ENCODE data around the gene ITFG1. TPM values are rescaled to one million over a fixed set of nuclear protein-coding genes. Genes with fewer than 3 reads are reported as not detected.
A peak's percentile ranks its signal among the peaks of the same experiment; 100 is the strongest.

ITFG1 gene
- total and polyA plus RNA-seq, 2 of the 8 experiments (the other 6 are each of a cell fraction or from before 2014, with no cell fraction given): 13.8 to 22.2 TPM

- no peak overlapping the region for H3K4me2 ChIP-seq (ENCODE audit: insufficient read depth in 1 of 2, low read depth in 2 of 2, low read length in 2 of 2)
- DNase-seq (ENCODE audit: low read depth in 1 of 2, low spot score in 2 of 2): no peak
- H3K9ac ChIP-seq (replicated peaks in 1 of 4; ENCODE audit: extremely low read depth in 1 of 4, low read depth in 3 of 4, low read length in 3 of 4): no peak overlapping the region
- no peak overlapping the region for H3K18ac ChIP-seq (ENCODE audit: extremely low read depth, low read length)
- no peak overlapping the region for H3K23ac ChIP-seq (ENCODE audit: insufficient read length)
- H2BK120ac ChIP-seq (replicated peaks; ENCODE audit: low read depth, low read length): no peak overlapping the region
- no peak overlapping the region for H2BK15ac ChIP-seq (ENCODE audit: low read length)
- H2BK12ac ChIP-seq (ENCODE audit: low read depth, low read length): no peak overlapping the region
- 88% methylated on average over 1 of the region's 1 CpG; no CpG with 5 or more reads in 1 of the 2 experiments for WGBS, 2 experiments (ENCODE audit: extremely low coverage in 1 of 2, insufficient coverage in 1 of 2, insufficient read length in 1 of 2, insufficient replicate concordance in 2 of 2, low coverage in 1 of 2, low lambda C conversion rate in 2 of 2, missing lambda C conversion rate in 1 of 2)
- no peaks in the 10 kb centered on the region for H3K79me2 ChIP-seq (ENCODE audit: control insufficient read depth in 1 of 2, insufficient read depth in 2 of 2, low read length in 2 of 2)
- H2BK5ac ChIP-seq (ENCODE audit: low read depth, low read length): no peak overlapping the region
- no peak overlapping the region for H4K5ac ChIP-seq (ENCODE audit: insufficient read length, low read depth, low read length)
- H2BK20ac ChIP-seq (ENCODE audit: low read length): no peak overlapping the region
- no peak overlapping the region for H3K27ac ChIP-seq (ENCODE audit: low read depth, low read length)
- no peak overlapping the region for H3K4me3 ChIP-seq (ENCODE audit: extremely low read depth in 1 of 4, insufficient read depth in 2 of 4, low read depth in 3 of 4, low read length in 4 of 4)
- TF ChIP-seq CBX8 (IDR thresholded peaks at IDR 0.05; ENCODE audit: borderline replicate concordance, low read depth, low read length) (no peak), SIN3A (conservative IDR thresholded peaks at IDR 0.05 in 1 of 2, IDR thresholded peaks at IDR 0.05 in 1 of 2; ENCODE audit: low read depth in 1 of 2, low read length in 2 of 2) (peak; percentile 65 to 71; a peak in 3 of 4 replicates)
- H3K9me3 ChIP-seq (ENCODE audit: insufficient read depth in 2 of 2, low read depth in 1 of 2, low read length in 1 of 2): no peaks in the 10 kb centered on the region
- H3K4ac ChIP-seq (replicated peaks; ENCODE audit: insufficient read length, low read depth, low read length): no peak overlapping the region
- H3K27me3 ChIP-seq (replicated peaks in 1 of 4; ENCODE audit: control insufficient read depth in 3 of 4, extremely low read depth in 1 of 4, insufficient read depth in 3 of 4, low read length in 3 of 4): no peaks in the 10 kb centered on the region
- H3K14ac ChIP-seq (ENCODE audit: insufficient read length): no peak overlapping the region
- no peaks in the 10 kb centered on the region for H4K20me1 ChIP-seq (replicated peaks in 1 of 2; ENCODE audit: control insufficient read depth in 1 of 2, insufficient read depth in 2 of 2, low read length in 2 of 2)
- FAIRE-seq: no peak
- H3K4me1 ChIP-seq (replicated peaks in 1 of 4; ENCODE audit: control insufficient read depth in 3 of 4, insufficient read depth in 4 of 4, low read length in 3 of 4): peaks cover 2 to 9% (median 3%) of the 10 kb centered on the region in 4 experiments; a peak in 6 of 7 replicates
- no peak overlapping the region for H2AFZ ChIP-seq (ENCODE audit: low read length)
- H4K91ac ChIP-seq (replicated peaks; ENCODE audit: insufficient read length, low read length): no peak overlapping the region
- H3K36me3 ChIP-seq (ENCODE audit: control insufficient read depth in 2 of 4, insufficient read depth in 4 of 4, low read length in 3 of 4): no peaks in the 10 kb centered on the region
- POLR2A ChIA-PET (ENCODE audit: partially characterized antibody): no interaction called here
- no peak overlapping the region for H2AK5ac ChIP-seq (ENCODE audit: low read depth, low read length)
- no peak overlapping the region for H3K56ac ChIP-seq (replicated peaks; ENCODE audit: insufficient read length, low read depth, low read length)
- CTCF ChIA-PET (ENCODE audit: partially characterized antibody): no interaction called here
- peaks cover 3% of the 10 kb centered on the region for H3K79me1 ChIP-seq (ENCODE audit: low read depth, low read length)
- no peak overlapping the region for H4K8ac ChIP-seq (ENCODE audit: extremely low read depth, insufficient read depth, low read length)
- H3K23me2 ChIP-seq (ENCODE audit: low read depth, low read length): no peaks in the 10 kb centered on the region
Observed at GRCh38 chr16:47375423-47375822, 85.4 kb downstream of the ITFG1 start.

All from H1 (cell line).